GM23338 (cell line): ENCODE results near the gene C8A. TPM values are rescaled to one million over a fixed set of nuclear protein-coding genes. Genes with fewer than 3 reads are reported as not detected.
A peak's percentile ranks its signal among the peaks of the same experiment; 100 is the strongest.

Experiments used
- ATAC-seq: fragments of 200-7000 bp; cut with Tn5 transposase; 3 replicates; pipeline ENCODE4 v1.9.1; 2020
- DNase-seq: peaks from one replicate; pipeline ENCODE4 v3.0.0-alpha.2; 2015; ENCODE audit warnings: low spot score
- H2AFZ ChIP-seq: fragments of 200-600 bp; sonication (generic); 2 replicates; pipeline ENCODE4 v1.8.0; 2016; ENCODE audit warnings: antibody characterized with exemption, mild to moderate bottlenecking, moderate library complexity
- H3F3A ChIP-seq: fragments of 200-600 bp; sonication (generic); replicated peaks from 2 replicates; pipeline ENCODE4 v1.8.0; 2017; ENCODE audit warnings: antibody characterized with exemption, mixed run types, low read depth
- H3K27ac ChIP-seq: fragments of 200-600 bp; sonication (generic); 2 replicates; pipeline ENCODE4 v1.6.1; 2016; ENCODE audit warnings: low read depth
- H3K27me3 ChIP-seq: fragments of 200-600 bp; sonication (generic); 2 replicates; pipeline ENCODE4 v1.8.0; 2016; ENCODE audit warnings: mild to moderate bottlenecking, mixed run types, moderate library complexity; ENCODE audit not compliant: insufficient read depth
- H3K36me3 ChIP-seq: fragments of 200-600 bp; sonication (generic); 2 replicates; pipeline ENCODE4 v1.8.0; 2016; ENCODE audit warnings: mild to moderate bottlenecking; ENCODE audit not compliant: insufficient read depth
- H3K4me1 ChIP-seq: fragments of 200-600 bp; sonication (generic); 2 replicates; pipeline ENCODE4 v1.8.0; 2016; ENCODE audit warnings: mild to moderate bottlenecking, moderate library complexity; ENCODE audit not compliant: insufficient read depth
- H3K4me2 ChIP-seq: fragments of 200-600 bp; sonication (generic); 2 replicates; pipeline ENCODE4 v1.7.1; 2017; ENCODE audit warnings: mixed run types
- H3K4me3 ChIP-seq: fragments of 200-600 bp; sonication (generic); 2 replicates; pipeline ENCODE4 v1.6.1; 2016; ENCODE audit warnings: mixed run types
- H3K79me2 ChIP-seq: fragments of 200-600 bp; sonication (generic); replicated peaks from 2 replicates; pipeline ENCODE4 v1.8.0; 2017; ENCODE audit warnings: mild to moderate bottlenecking; ENCODE audit not compliant: insufficient read depth
- H3K9me2 ChIP-seq: fragments of 200-600 bp; sonication (generic); 2 replicates; pipeline ENCODE4 v1.8.0; 2017; ENCODE audit not compliant: insufficient read depth
- H4K20me1 ChIP-seq: fragments of 200-600 bp; sonication (generic); replicated peaks from 2 replicates; pipeline ENCODE4 v1.8.0; 2017; ENCODE audit warnings: mild to moderate bottlenecking; ENCODE audit not compliant: insufficient read depth
- H3K27ac Mint-ChIP-seq: 2 replicates; pipeline ENCODE4 v1.8.0; 2020; ENCODE audit warnings: inconsistent platforms, mild to moderate bottlenecking, moderate library complexity, mixed read lengths
- H3K27me3 Mint-ChIP-seq: 3 replicates; pipeline ENCODE4 v1.8.0; 2022; ENCODE audit warnings: low read depth, mild to moderate bottlenecking, moderate library complexity, mixed read lengths, inconsistent platforms; ENCODE audit not compliant: insufficient read depth, poor library complexity
- H3K36me3 Mint-ChIP-seq: 3 replicates; pipeline ENCODE4 v1.8.0; 2021; ENCODE audit warnings: low read depth, mild to moderate bottlenecking, inconsistent platforms, moderate library complexity, mixed read lengths
- H3K4me1 Mint-ChIP-seq: 3 replicates; pipeline ENCODE4 v1.8.0; 2020; ENCODE audit warnings: mild to moderate bottlenecking, inconsistent platforms, mixed read lengths
- H3K4me3 Mint-ChIP-seq: 3 replicates; pipeline ENCODE4 v1.8.0; 2021; ENCODE audit warnings: moderate library complexity, mild to moderate bottlenecking, inconsistent platforms, mixed read lengths
- H3K9me3 Mint-ChIP-seq: 3 replicates; pipeline ENCODE4 v1.8.0; 2020; ENCODE audit warnings: moderate library complexity, mild to moderate bottlenecking, inconsistent platforms, mixed read lengths
- CREB1 ChIP-seq: fragments of 250-450 bp; sonication (Bioruptor Pico); IDR thresholded peaks from 2 replicates; pipeline ENCODE4 v1.5.0; 2020; ENCODE audit warnings: low read depth, mild to moderate bottlenecking, moderate library complexity
- EZH2 ChIP-seq: fragments of 200-600 bp; sonication (generic); IDR thresholded peaks from one replicate; pipeline ENCODE4 v1.8.0; 2017; ENCODE audit warnings: antibody characterized with exemption, mild to moderate bottlenecking, low read depth; ENCODE audit not compliant: unreplicated experiment
- JUNB ChIP-seq: IDR thresholded peaks from one replicate; pipeline ENCODE4 v1.6.1; 2016; ENCODE audit warnings: antibody characterized with exemption; ENCODE audit not compliant: unreplicated experiment
- POLR2AphosphoS5 ChIP-seq: IDR thresholded peaks from 2 replicates; pipeline ENCODE4 v1.6.1; 2016; ENCODE audit warnings: antibody characterized with exemption, low read depth
- STAT1 ChIP-seq: IDR thresholded peaks from one replicate; pipeline ENCODE4 v1.6.1; 2016; ENCODE audit warnings: antibody characterized with exemption; ENCODE audit not compliant: unreplicated experiment
- ZNF114 ChIP-seq: fragments of 250-450 bp; sonication (Bioruptor Pico); IDR thresholded peaks from 2 replicates; pipeline ENCODE4 v1.5.0; 2020; ENCODE audit warnings: mild to moderate bottlenecking, moderate library complexity
- ZNF331 ChIP-seq: fragments of 250-450 bp; sonication (Bioruptor Pico); IDR thresholded peaks from 2 replicates; pipeline ENCODE4 v1.5.0; 2020; ENCODE audit warnings: low read depth, mild to moderate bottlenecking, moderate library complexity
- polyA plus RNA-seq: library from polyadenylated mRNA; unstranded; fragments of >200 nt; fragmentation: Nextera tagmentation; extraction: Ambion mirVana; gene quantifications from 2 replicates; pipeline ENCODE4 v1.2.1, GENCODE V29; 2016
- total RNA-seq: library from RNA; depleted of rRNA; stranded (reverse); fragments of >200 nt; shearing (Covaris generic); gene quantifications from 2 replicates; pipeline ENCODE4 v1.2.3, GENCODE V29; 2014
- TF ChIP-seq, protein P1 (sequence below): IDR thresholded peaks from one replicate; pipeline ENCODE4 v1.6.1; 2018; ENCODE audit warnings: antibody characterized with exemption; ENCODE audit not compliant: unreplicated experiment
- TF ChIP-seq, protein P2 (sequence below): IDR thresholded peaks from 2 replicates; pipeline ENCODE4 v1.6.1; 2016; ENCODE audit warnings: antibody characterized with exemption
- TF ChIP-seq, protein P3 (sequence below): fragments of 250-450 bp; sonication (Bioruptor Pico); IDR thresholded peaks from 2 replicates; pipeline ENCODE4 v1.5.0; 2020; ENCODE audit warnings: mild to moderate bottlenecking, moderate library complexity

The C8A gene
- total and polyA plus RNA-seq, 2 experiments from 2014 or later = not detected

DNA sequence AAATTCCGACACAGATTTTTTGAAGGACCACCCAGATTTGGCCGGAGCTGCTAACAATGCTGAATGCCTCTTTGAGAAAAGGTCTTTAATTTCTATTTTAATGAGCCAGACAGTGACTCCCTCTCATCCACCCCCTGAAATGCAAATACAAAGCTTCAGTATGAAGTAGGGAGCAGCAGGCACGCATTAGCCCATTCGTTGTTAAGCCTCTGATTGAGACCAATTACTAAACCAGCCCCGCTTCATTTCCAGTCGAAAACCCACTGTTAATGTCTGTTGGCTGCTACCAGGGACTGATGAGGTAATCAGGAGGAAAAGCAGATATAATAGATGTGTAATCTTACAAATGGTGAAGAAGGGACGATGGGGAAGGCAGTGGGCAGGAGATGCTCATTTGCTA lies 4.8 kb upstream of the C8A start:
- H3K27ac ChIP-seq = no peak overlapping the region
- DNase-seq = no peak
- peaks cover 19% of the 10 kb centered on the region for H3K4me1 Mint-ChIP-seq
- H3F3A ChIP-seq = no peaks in the 10 kb centered on the region
- H3K9me2 ChIP-seq = peaks cover 15% of the 10 kb centered on the region
- H3K4me3 ChIP-seq = no peak overlapping the region
- no peaks in the 10 kb centered on the region for H4K20me1 ChIP-seq
- H3K36me3 ChIP-seq = no peaks in the 10 kb centered on the region
- no peaks in the 10 kb centered on the region; the same call in 2 of the 3 replicates for H3K36me3 Mint-ChIP-seq
- H3K27me3 ChIP-seq = no peaks in the 10 kb centered on the region
- H3K27me3 Mint-ChIP-seq = no peaks in the 10 kb centered on the region
- TF ChIP-seq CREB1 (CRISPR knock-in tag) = no peak
- TF ChIP-seq, protein P1, sequence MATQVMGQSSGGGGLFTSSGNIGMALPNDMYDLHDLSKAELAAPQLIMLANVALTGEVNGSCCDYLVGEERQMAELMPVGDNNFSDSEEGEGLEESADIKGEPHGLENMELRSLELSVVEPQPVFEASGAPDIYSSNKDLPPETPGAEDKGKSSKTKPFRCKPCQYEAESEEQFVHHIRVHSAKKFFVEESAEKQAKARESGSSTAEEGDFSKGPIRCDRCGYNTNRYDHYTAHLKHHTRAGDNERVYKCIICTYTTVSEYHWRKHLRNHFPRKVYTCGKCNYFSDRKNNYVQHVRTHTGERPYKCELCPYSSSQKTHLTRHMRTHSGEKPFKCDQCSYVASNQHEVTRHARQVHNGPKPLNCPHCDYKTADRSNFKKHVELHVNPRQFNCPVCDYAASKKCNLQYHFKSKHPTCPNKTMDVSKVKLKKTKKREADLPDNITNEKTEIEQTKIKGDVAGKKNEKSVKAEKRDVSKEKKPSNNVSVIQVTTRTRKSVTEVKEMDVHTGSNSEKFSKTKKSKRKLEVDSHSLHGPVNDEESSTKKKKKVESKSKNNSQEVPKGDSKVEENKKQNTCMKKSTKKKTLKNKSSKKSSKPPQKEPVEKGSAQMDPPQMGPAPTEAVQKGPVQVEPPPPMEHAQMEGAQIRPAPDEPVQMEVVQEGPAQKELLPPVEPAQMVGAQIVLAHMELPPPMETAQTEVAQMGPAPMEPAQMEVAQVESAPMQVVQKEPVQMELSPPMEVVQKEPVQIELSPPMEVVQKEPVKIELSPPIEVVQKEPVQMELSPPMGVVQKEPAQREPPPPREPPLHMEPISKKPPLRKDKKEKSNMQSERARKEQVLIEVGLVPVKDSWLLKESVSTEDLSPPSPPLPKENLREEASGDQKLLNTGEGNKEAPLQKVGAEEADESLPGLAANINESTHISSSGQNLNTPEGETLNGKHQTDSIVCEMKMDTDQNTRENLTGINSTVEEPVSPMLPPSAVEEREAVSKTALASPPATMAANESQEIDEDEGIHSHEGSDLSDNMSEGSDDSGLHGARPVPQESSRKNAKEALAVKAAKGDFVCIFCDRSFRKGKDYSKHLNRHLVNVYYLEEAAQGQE = no peak
- TF ChIP-seq, protein P2, sequence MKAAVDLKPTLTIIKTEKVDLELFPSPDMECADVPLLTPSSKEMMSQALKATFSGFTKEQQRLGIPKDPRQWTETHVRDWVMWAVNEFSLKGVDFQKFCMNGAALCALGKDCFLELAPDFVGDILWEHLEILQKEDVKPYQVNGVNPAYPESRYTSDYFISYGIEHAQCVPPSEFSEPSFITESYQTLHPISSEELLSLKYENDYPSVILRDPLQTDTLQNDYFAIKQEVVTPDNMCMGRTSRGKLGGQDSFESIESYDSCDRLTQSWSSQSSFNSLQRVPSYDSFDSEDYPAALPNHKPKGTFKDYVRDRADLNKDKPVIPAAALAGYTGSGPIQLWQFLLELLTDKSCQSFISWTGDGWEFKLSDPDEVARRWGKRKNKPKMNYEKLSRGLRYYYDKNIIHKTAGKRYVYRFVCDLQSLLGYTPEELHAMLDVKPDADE = no peak
- no peak for ATAC-seq
- H3K27ac Mint-ChIP-seq = no peak overlapping the region
- no peaks in the 10 kb centered on the region for H3K79me2 ChIP-seq
- H3K4me1 ChIP-seq = peaks cover 17% of the 10 kb centered on the region
- no peak overlapping the region for H3K4me3 Mint-ChIP-seq
- peak overlapping the region; percentile 16; the same call in 1 of the 2 replicates for H2AFZ ChIP-seq
- no peaks in the 10 kb centered on the region for H3K9me3 Mint-ChIP-seq
- H3K4me2 ChIP-seq = 0 out of 2 replicates have a peak overlapping the region, but pooled peaks have one; percentile 34

DNA sequence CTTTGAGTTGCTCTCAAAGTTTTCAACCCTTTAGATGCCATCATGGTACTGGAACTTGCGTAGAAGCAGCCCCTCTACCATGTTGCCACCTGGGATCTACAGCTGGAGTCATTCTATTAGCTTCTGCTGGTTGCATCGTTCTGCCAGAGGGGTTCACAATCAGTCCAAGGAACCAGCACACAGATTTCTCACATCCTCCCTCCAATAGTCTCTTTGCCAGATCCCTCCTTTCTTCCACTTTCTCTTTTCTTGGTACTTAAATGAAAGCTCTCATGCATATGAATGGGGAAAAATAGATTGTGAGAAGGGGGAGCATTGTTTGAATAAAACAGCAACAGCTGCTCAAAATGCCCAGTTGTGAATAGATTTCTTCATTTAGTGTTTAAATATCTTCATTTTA lies 4.2 kb upstream of the C8A start:
- H3K27ac Mint-ChIP-seq = no peak overlapping the region
- no peak overlapping the region for H3K4me2 ChIP-seq
- no peaks in the 10 kb centered on the region for H3K9me3 Mint-ChIP-seq
- H3K4me1 Mint-ChIP-seq = peaks cover 14% of the 10 kb centered on the region
- no peak overlapping the region for H3K27ac ChIP-seq
- H3K4me3 Mint-ChIP-seq = no peak overlapping the region
- DNase-seq (no peak), ATAC-seq (no peak)
- H4K20me1 ChIP-seq = no peaks in the 10 kb centered on the region
- H3K4me3 ChIP-seq = no peak overlapping the region
- peak overlapping the region; percentile 66; the same call in 1 of the 2 replicates for H2AFZ ChIP-seq
- no peaks in the 10 kb centered on the region for H3F3A ChIP-seq
- H3K27me3 ChIP-seq = no peaks in the 10 kb centered on the region
- peaks cover 15% of the 10 kb centered on the region for H3K9me2 ChIP-seq
- no peaks in the 10 kb centered on the region for H3K27me3 Mint-ChIP-seq
- H3K36me3 ChIP-seq = no peaks in the 10 kb centered on the region
- H3K79me2 ChIP-seq = no peaks in the 10 kb centered on the region
- H3K36me3 Mint-ChIP-seq = no peaks in the 10 kb centered on the region; the same call in 2 of the 3 replicates
- H3K4me1 ChIP-seq = peaks cover 17% of the 10 kb centered on the region
- TF ChIP-seq JUNB (no peak), ZNF114 (CRISPR knock-in tag) (no peak), POLR2AphosphoS5 (no peak), CREB1 (CRISPR knock-in tag) (no peak), STAT1 (no peak), ZNF331 (CRISPR knock-in tag) (no peak), EZH2 (no peak)
- TF ChIP-seq, protein P3, sequence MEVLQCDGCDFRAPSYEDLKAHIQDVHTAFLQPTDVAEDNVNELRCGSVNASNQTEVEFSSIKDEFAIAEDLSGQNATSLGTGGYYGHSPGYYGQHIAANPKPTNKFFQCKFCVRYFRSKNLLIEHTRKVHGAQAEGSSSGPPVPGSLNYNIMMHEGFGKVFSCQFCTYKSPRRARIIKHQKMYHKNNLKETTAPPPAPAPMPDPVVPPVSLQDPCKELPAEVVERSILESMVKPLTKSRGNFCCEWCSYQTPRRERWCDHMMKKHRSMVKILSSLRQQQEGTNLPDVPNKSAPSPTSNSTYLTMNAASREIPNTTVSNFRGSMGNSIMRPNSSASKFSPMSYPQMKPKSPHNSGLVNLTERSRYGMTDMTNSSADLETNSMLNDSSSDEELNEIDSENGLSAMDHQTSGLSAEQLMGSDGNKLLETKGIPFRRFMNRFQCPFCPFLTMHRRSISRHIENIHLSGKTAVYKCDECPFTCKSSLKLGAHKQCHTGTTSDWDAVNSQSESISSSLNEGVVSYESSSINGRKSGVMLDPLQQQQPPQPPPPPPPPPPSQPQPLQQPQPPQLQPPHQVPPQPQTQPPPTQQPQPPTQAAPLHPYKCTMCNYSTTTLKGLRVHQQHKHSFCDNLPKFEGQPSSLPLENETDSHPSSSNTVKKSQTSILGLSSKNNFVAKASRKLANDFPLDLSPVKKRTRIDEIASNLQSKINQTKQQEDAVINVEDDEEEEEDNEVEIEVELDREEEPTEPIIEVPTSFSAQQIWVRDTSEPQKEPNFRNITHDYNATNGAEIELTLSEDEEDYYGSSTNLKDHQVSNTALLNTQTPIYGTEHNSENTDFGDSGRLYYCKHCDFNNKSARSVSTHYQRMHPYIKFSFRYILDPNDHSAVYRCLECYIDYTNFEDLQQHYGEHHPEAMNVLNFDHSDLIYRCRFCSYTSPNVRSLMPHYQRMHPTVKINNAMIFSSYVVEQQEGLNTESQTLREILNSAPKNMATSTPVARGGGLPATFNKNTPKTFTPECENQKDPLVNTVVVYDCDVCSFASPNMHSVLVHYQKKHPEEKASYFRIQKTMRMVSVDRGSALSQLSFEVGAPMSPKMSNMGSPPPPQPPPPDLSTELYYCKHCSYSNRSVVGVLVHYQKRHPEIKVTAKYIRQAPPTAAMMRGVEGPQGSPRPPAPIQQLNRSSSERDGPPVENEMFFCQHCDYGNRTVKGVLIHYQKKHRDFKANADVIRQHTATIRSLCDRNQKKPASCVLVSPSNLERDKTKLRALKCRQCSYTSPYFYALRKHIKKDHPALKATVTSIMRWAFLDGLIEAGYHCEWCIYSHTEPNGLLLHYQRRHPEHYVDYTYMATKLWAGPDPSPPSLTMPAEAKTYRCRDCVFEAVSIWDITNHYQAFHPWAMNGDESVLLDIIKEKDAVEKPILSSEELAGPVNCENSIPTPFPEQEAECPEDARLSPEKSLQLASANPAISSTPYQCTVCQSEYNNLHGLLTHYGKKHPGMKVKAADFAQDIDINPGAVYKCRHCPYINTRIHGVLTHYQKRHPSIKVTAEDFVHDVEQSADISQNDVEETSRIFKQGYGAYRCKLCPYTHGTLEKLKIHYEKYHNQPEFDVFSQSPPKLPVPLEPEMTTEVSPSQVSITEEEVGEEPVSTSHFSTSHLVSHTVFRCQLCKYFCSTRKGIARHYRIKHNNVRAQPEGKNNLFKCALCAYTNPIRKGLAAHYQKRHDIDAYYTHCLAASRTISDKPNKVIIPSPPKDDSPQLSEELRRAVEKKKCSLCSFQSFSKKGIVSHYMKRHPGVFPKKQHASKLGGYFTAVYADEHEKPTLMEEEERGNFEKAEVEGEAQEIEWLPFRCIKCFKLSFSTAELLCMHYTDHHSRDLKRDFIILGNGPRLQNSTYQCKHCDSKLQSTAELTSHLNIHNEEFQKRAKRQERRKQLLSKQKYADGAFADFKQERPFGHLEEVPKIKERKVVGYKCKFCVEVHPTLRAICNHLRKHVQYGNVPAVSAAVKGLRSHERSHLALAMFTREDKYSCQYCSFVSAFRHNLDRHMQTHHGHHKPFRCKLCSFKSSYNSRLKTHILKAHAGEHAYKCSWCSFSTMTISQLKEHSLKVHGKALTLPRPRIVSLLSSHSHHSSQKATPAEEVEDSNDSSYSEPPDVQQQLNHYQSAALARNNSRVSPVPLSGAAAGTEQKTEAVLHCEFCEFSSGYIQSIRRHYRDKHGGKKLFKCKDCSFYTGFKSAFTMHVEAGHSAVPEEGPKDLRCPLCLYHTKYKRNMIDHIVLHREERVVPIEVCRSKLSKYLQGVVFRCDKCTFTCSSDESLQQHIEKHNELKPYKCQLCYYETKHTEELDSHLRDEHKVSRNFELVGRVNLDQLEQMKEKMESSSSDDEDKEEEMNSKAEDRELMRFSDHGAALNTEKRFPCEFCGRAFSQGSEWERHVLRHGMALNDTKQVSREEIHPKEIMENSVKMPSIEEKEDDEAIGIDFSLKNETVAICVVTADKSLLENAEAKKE (CRISPR knock-in tag) = no peak
- TF ChIP-seq, protein P2 = no peak
